ENCODE data around the gene SRPK3.

SRPK3 gene

GRCh38 chrX:153772316-153773217, 8.3 kb upstream of the SRPK3 start:
- Mint-ChIP-seq H3K27ac (no peak overlapping the region), H3K4me3 (no peak overlapping the region), H3K4me1 (ENCODE audit: low read depth) (peaks cover 3% of the 10 kb centered on the region), H3K9me3 (no peaks in the 10 kb centered on the region), H3K27me3 (peaks cover 9% of the 10 kb centered on the region), H3K36me3 (ENCODE audit: low read depth) (no peaks in the 10 kb centered on the region)
- DNase-seq, result no peak

- H3K9me3 Mint-ChIP-seq, result no peaks in the 10 kb centered on the region
- H3K36me3 Mint-ChIP-seq (ENCODE audit: low read depth), result no peaks in the 10 kb centered on the region
- peaks cover 14% of the 10 kb centered on the region for H3K27me3 Mint-ChIP-seq
- H3K4me1 Mint-ChIP-seq (ENCODE audit: low read depth), result no peaks in the 10 kb centered on the region
- H3K4me3 Mint-ChIP-seq, result no peak overlapping the region
- no peak for DNase-seq
- H3K27ac Mint-ChIP-seq, result no peak overlapping the region
These were observed 7.6 kb upstream of the SRPK3 start for GRCh38 chrX:153773218-153773611.

- no peak for DNase-seq
- no peaks in the 10 kb centered on the region for H3K9me3 Mint-ChIP-seq
- no peak overlapping the region for H3K4me3 Mint-ChIP-seq
- no peaks in the 10 kb centered on the region for H3K4me1 Mint-ChIP-seq (ENCODE audit: low read depth)
- H3K36me3 Mint-ChIP-seq (ENCODE audit: low read depth), result no peaks in the 10 kb centered on the region
- H3K27ac Mint-ChIP-seq, result no peak overlapping the region
- H3K27me3 Mint-ChIP-seq, result peaks cover 14% of the 10 kb centered on the region
These were observed 6.9 kb upstream of the SRPK3 start for GRCh38 chrX:153773741-153774575.

- Mint-ChIP-seq H3K27ac (no peak overlapping the region), H3K36me3 (ENCODE audit: low read depth) (no peaks in the 10 kb centered on the region), H3K27me3 (peaks cover 14% of the 10 kb centered on the region), H3K4me3 (no peak overlapping the region), H3K9me3 (no peaks in the 10 kb centered on the region), H3K4me1 (ENCODE audit: low read depth) (no peaks in the 10 kb centered on the region)
- DNase-seq, result no peak
These were observed 6.1 kb upstream of the SRPK3 start for GRCh38 chrX:153774576-153775292.

- no peaks in the 10 kb centered on the region for H3K9me3 Mint-ChIP-seq
- H3K27ac Mint-ChIP-seq, result no peak overlapping the region
- no peak for DNase-seq
- peaks cover 3% of the 10 kb centered on the region for H3K4me1 Mint-ChIP-seq (ENCODE audit: low read depth)
- no peak overlapping the region for H3K4me3 Mint-ChIP-seq
- peaks cover 17% of the 10 kb centered on the region for H3K27me3 Mint-ChIP-seq
- no peaks in the 10 kb centered on the region for H3K36me3 Mint-ChIP-seq (ENCODE audit: low read depth)
These were observed 5.3 kb upstream of the SRPK3 start for GRCh38 chrX:153775293-153776119.

- H3K9me3 Mint-ChIP-seq, result no peaks in the 10 kb centered on the region
- peaks cover 17% of the 10 kb centered on the region for H3K27me3 Mint-ChIP-seq
- no peak for DNase-seq
- H3K4me1 Mint-ChIP-seq (ENCODE audit: low read depth), result peaks cover 3% of the 10 kb centered on the region
- no peak overlapping the region for H3K27ac Mint-ChIP-seq
- H3K4me3 Mint-ChIP-seq, result no peak overlapping the region
- H3K36me3 Mint-ChIP-seq (ENCODE audit: low read depth), result no peaks in the 10 kb centered on the region
These were observed 4.7 kb upstream of the SRPK3 start for GRCh38 chrX:153776120-153776599.

- Mint-ChIP-seq H3K36me3 (ENCODE audit: low read depth) (no peaks in the 10 kb centered on the region), H3K4me1 (ENCODE audit: low read depth) (peaks cover 3% of the 10 kb centered on the region), H3K9me3 (no peaks in the 10 kb centered on the region), H3K4me3 (no peak overlapping the region), H3K27me3 (peaks cover 17% of the 10 kb centered on the region), H3K27ac (no peak overlapping the region)
- DNase-seq, result no peak
These were observed 4.2 kb upstream of the SRPK3 start for GRCh38 chrX:153776611-153777045.

- Mint-ChIP-seq H3K27me3 (peaks cover 13% of the 10 kb centered on the region), H3K9me3 (no peaks in the 10 kb centered on the region), H3K36me3 (ENCODE audit: low read depth) (no peaks in the 10 kb centered on the region), H3K4me3 (no peak overlapping the region), H3K4me1 (ENCODE audit: low read depth) (peaks cover 3% of the 10 kb centered on the region), H3K27ac (no peak overlapping the region)
- DNase-seq, result no peak
These were observed 3.4 kb upstream of the SRPK3 start for GRCh38 chrX:153777261-153778090.

GRCh38 chrX:153778181-153778580, 2.7 kb upstream of the SRPK3 start:
- Mint-ChIP-seq H3K9me3 (no peaks in the 10 kb centered on the region), H3K4me1 (ENCODE audit: low read depth) (peaks cover 3% of the 10 kb centered on the region), H3K27ac (no peak overlapping the region), H3K27me3 (peaks cover 13% of the 10 kb centered on the region), H3K4me3 (no peak overlapping the region), H3K36me3 (ENCODE audit: low read depth) (no peaks in the 10 kb centered on the region)
- no peak for DNase-seq

GRCh38 chrX:153778684-153779101, 2.1 kb upstream of the SRPK3 start:
- no peak overlapping the region for H3K4me3 Mint-ChIP-seq
- no peaks in the 10 kb centered on the region for H3K36me3 Mint-ChIP-seq (ENCODE audit: low read depth)
- no peak overlapping the region for H3K27ac Mint-ChIP-seq
- no peaks in the 10 kb centered on the region for H3K9me3 Mint-ChIP-seq
- H3K4me1 Mint-ChIP-seq (ENCODE audit: low read depth), result peaks cover 3% of the 10 kb centered on the region
- H3K27me3 Mint-ChIP-seq, result peaks cover 17% of the 10 kb centered on the region
- no peak for DNase-seq

- no peak overlapping the region for H3K4me3 Mint-ChIP-seq
- H3K9me3 Mint-ChIP-seq, result no peaks in the 10 kb centered on the region
- H3K27ac Mint-ChIP-seq, result no peak overlapping the region
- no peak for DNase-seq
- peaks cover 17% of the 10 kb centered on the region for H3K27me3 Mint-ChIP-seq
- H3K36me3 Mint-ChIP-seq (ENCODE audit: low read depth), result peaks cover 5% of the 10 kb centered on the region
- H3K4me1 Mint-ChIP-seq (ENCODE audit: low read depth), result peaks cover 3% of the 10 kb centered on the region
These were observed 757 bp upstream of the SRPK3 start for GRCh38 chrX:153779891-153780677.

- Mint-ChIP-seq H3K4me3 (no peak overlapping the region), H3K9me3 (no peaks in the 10 kb centered on the region), H3K4me1 (ENCODE audit: low read depth) (peaks cover 3% of the 10 kb centered on the region), H3K27ac (no peak overlapping the region), H3K36me3 (ENCODE audit: low read depth) (peaks cover 18% of the 10 kb centered on the region), H3K27me3 (peaks cover 17% of the 10 kb centered on the region)
- DNase-seq, result no peak
These were observed 697 bp downstream of the SRPK3 start for GRCh38 chrX:153781428-153782047.

Measured in activated T-cell treated with anti-CD3 and anti-CD28 coated beads, Interleukin-2, amount 50 U/mL, for 24 hours (primary cell).